Stimulated activated CD8-positive, alpha-beta memory T cell treated with anti-CD3 and anti-CD28 coated beads, Interleukin-12 subunit alpha, Interleukin-12 subunit beta, amount 100 ng/mL, for 24 hours (primary cell): Measurements from ENCODE around the gene TMPRSS6.

Experiments used
- DNase-seq: peaks from one replicate; pipeline ENCODE4 v3.0.0-alpha.2; 2020; ENCODE audit errors: extremely low read depth

Gene TMPRSS6

DNA sequence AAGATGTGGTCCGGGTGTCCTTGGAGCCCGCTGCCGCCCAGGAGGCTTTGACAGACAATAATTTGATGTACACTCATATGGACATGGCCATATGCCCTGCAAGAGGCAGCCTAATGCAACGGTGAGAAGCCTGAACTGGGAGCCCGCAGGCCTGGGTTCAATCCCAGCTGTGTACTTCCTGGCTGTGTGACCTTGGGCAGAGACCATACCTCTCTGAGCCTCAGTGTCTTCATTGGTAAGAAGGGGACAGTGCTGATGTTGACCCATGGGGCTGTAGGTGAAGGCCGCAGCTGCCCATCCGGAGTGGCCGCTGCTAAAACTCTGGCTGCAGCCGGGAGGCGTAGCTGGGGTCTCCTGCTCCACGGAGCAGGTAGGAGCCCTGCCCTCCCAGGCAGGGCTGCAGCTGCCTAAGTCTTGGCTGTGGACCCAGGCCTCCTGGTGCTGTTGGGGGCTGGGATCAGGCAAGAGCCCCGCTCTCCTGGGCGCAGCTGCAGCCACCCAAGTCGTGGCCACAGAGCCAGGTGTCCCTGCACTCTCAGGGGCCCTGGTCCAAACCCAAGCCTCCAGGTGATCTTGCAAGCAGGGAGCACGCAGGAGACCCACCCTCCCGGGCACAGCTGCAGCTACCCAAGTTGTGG lies 31.3 kb upstream of the TMPRSS6 start:
- DNase-seq = no peak

DNA sequence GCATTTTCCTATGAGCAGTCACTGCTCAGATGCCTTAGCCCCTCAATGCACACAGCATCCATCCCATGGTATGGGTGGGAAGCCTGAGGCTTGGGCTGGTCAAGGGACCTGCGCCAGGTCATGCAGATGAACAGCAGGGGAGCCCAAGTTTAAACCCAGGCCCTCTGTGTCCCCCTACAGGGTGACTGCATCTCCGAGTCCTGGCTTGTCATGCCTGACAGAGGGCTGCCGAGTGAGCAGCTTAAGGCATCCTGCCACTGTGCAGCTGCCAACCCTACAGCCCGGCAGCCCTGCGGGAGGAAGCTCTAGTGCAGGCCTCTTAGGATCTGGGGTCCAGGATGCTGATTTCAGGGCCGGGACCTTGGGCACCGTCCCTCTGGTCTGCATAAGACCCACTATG lies 30.2 kb upstream of the TMPRSS6 start:
- no peak for DNase-seq

DNA sequence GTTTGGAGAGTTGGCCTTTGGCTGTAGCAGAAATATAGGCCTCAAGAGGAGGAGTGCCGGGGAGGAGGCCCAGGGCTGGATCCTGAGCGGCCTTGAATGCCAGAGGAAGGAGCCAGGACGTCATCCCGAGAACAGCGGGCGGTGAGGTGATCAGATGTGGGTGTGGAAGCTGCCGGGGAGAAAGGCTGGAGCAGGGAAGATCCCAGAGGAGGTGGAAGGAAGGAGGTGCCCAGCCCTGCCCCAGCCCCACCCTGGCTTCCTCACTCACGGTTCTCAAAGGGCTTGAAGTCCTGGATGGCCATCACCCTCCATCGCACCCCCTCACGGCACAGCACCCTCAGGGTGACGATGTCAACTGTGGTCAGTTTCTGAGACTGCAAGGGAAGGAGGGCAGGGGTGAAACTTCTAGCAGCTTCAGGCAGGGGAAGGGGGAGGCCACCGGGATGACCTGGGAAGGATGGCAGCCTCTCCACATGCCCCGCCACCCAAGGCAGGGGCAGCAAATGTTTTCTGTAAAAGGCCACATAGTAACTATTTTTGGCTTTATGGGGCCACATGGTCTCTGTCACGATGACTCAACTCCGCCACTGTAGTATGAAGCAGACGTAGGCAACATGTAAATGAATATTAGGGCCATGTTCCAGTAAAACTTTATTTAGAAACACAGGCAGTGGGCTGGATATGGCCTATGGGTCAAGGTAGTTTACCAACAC lies 29.5 kb upstream of the TMPRSS6 start:
- DNase-seq = no peak

DNA sequence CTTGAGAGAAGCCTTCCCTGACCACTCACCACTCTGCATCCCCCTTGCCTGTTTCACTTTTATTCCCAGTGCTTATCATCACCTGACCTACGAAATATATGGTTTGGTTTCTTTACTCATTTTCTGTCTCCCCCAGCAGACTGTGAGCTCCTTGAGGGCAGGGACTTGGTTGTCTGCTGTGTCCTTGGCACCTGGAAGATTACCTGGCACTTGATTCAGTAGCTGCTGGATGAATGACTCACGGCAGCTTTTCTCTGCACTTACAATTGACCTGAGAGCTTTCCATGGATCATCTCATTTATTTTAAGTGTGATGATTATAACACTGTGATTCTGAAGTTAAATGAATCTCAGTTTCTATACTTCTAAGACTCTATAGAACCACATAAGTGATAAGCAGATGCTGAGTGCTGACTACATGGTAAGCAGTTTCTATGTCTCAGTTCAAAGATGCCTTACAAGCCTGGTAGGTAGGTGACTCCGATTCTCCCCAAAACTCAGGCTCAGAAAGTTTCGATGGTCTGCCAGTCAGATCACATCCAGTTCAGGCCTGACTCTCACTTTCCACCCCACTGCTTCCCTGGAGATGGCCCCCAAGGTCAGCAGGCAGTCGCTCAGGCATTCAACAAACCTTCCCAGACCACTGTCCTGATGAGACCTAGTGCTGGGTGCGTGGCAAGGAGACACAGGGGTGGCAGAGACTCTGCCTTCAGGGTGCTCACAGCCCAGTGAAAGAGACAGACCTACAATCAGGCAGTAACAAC lies 28.6 kb upstream of the TMPRSS6 start:
- no peak for DNase-seq

DNA sequence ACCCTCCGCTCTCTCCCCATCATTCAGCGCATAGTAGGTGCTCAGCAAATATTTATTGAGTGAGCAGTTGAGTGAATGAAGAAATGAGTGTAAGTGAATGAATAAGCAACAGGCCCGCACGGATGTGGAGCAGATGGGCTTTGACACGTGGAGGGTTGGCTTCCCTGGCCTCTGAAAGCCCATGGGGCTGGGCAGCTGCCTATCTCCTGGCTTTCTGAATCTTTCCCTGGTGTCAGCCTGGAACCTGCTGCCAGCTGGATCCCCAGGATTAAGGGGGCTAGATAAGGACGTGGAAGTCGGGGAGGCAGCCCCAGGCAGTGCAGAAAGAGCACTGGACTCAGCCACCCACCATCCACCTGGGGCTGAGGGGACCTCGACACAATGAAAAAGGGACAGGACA lies 27.6 kb upstream of the TMPRSS6 start:
- no peak for DNase-seq

DNA sequence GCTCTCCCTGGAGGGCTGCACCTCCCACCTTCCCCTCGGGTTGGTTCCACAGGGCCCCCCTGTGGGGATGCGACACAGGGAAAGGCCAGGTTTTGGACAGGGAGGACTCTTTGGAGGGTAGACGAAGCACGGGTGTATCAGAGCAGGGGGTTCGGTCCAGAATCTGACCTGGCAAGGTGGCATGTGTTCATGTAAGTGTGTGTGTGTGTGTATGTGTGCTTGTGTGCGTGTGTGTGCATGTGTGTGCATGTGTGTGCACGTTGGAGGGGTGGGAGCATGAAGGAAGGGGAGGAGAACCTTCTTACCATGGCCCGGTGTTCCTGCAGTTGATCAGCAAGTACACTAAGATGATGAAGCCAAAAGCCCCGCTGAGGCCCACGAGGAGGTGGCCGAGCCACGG lies 25.5 kb upstream of the TMPRSS6 start:
- no peak for DNase-seq

DNA sequence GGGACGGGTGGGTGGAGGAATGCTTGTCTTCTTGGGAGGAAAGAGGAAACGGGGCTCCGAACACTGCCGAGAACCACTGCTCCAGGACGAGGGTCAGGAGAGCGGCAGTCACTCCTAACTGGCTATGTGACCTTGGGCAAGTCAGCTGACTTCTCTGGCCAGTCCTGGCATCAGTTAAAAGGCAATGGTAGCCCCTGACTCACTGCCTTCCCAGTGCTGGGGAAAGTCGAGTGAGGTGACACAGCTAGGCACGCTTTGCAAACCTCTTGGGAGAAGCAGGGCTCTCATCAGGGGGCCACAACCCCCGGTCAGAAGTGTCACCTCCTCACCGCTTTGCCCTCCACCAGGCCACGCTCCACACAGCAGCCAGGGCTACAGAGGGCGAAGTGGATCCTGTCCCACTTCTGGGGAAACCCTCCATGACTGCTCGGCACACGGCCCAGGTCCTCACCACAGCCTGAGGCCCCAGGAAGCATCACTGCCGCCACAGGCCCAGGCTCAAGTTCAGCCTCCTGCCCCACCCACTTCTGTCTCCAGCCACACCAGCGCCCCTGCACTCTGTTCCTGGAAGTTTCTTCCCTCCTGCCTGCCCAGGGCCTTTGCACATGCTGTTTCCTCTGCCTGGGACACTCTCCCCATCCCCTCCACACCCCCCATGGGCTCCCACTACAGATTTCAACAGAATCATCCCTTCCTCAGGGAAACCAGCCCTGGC lies 23.9 kb upstream of the TMPRSS6 start:
- DNase-seq = no peak

DNA sequence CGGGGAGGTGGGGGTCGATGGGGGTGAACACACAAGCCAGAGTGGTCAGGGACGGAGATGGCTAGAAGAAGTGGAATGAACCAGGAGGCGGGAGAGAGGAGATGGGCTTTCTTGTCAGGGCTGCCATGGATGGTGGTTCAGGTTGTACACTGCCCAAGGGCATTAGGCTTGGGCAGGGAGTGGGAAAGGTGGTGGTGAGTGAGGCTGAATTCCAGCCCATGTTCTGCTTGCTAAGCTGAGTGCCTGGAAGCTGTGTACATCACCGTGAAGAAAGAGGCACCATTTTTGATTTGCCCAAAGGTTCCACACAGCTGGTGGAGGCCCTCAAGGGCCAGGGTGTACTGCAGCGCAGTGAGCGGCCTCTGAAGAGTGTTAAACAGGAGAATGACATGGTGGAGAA lies 23.3 kb upstream of the TMPRSS6 start:
- DNase-seq = no peak

DNA sequence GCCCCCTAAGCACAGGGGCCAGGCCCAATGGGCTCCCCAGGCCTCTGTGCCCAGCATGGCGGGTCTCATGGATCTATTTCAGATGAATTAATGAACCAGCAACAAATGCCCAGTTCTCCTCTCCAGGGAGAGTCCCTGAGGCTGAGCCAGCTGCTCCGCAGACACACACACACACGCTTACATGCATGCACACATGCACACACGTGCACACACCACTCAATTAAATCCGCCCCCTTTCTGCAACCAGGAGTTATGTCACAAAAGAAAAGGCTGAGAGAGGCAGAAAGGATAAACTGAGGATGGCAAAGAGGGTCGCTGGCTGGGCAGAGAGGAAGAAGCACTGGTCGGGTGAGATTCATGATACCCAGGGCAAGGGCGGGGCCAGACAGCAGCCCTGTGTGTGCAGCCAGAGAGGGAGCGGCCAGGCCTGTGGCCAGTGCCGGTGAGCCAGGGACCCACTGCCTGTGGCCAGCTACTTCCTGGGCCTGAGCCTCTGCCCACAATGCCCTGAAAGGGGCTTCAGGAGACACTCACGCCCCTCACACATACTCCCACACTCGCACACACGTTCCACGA lies 20.4 kb upstream of the TMPRSS6 start:
- no peak for DNase-seq

DNA sequence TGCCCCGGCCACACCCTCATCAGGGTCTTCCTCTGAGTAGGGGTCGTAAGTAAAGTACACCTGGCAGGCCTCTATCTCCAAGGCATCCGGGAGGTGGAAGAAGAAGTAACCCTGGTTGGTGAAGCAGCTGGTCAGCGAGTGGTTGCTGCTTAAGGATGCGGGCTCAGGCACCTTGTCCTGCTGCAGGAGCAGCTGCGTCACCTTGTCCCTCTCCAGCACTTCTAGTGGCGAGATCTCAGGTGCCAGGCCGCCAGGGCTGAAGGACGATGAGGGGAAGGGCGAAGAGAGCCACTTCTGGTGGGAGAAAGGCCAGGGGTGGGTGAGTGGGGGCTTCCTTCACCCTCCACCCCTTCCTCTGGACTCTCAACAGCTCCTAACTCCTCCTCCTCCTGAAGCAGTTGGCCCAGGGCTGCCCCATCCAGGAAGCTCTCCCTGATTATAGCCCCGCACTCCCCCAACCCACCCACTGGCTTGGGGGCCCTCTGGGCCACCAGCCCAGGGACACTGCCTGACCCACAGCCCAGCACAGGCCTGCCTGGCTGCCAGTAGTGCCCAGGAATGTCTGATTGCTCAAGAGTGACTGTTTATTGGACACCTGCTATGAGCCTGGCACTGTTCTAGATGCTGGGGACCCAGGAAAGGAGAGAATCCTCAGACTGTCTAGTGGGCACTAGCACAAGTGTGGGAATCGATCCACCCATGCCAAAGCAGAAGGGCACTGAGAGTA lies 19.2 kb upstream of the TMPRSS6 start:
- no peak for DNase-seq

DNA sequence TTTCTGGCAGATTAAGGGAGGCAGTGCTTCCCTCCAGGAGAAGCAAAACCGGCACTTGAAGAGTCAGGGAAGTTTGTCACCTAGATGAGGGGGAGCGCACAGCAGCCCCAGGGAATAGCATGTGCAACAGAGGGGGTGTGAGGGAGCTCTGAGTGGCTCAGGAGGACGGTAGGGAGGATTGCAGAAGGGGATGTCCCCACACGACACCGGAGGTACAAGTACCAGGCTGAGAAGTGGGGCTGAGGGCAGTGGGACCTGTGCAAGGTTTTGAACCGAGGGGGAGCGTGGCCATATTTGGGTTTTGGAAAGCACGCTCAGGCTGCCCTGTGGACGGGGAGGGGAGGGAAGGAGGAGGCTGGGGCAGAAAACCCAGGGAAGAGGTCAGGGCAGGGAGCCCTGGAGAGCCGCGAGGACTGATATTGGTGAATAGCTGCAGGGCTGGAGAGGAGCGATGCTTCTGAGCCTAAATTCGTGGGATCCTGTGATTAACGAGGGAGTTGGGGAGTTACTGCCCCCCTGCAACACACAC lies 17.9 kb upstream of the TMPRSS6 start:
- no peak for DNase-seq

DNA sequence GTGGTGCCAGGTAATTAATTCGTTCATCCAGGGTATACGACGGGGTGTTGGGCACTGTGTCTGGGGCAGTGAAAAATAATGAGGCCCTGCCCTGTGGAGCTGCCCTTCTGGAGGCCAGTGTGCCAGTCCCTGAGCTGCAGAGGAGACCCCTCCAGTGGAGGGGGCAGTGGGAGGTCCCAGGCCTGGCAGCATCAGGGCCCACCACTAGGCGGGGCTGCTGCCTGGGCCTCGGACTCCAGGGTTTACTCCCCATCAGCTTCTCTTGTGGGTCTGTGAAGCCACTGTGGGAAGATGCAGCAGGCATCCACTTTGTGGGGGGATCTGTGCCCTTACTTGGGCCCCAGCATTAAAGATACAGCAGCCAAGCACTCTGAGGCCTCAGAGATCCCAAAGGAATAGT lies 17.4 kb upstream of the TMPRSS6 start:
- DNase-seq = no peak

DNA sequence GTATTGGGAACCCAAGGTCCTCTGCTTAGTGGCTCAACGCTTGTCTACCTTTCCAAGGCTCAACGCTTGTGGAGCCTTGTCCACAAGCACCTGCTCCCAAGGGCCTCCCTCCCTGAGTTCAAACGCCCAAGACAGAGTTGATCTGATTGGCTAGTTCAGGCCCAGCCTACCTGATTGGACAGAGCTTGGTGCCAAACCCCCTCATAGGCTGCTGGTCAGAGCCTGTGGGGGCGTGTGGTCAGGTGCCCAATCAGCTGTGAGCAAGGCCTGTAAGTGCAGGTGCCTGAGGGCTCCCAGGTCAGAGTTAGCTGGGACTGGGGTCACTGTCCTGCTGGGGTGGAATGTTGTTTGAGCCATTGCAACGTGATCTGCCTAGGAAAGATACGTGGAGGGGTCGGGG lies 16.9 kb upstream of the TMPRSS6 start:
- DNase-seq = no peak

DNA sequence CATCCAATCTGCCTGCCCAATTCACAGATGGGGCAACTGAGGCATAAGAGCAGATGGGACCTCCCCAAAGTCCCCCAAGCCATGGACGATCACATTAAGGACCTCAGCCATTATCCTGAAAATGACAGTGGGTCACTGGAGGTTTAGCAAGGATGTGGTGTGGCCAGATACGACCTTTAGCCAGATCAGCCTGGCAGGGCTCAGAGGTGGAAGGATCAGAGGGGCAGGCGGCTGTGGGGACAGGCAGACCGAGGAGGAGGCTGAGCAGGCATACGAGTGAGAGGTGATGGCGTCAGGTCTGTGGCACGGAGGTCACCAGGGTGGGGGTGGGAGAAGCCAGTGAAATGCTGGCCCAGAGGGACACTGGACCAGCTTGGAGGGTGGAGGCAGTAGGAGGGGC lies 14.1 kb upstream of the TMPRSS6 start:
- DNase-seq = no peak

DNA sequence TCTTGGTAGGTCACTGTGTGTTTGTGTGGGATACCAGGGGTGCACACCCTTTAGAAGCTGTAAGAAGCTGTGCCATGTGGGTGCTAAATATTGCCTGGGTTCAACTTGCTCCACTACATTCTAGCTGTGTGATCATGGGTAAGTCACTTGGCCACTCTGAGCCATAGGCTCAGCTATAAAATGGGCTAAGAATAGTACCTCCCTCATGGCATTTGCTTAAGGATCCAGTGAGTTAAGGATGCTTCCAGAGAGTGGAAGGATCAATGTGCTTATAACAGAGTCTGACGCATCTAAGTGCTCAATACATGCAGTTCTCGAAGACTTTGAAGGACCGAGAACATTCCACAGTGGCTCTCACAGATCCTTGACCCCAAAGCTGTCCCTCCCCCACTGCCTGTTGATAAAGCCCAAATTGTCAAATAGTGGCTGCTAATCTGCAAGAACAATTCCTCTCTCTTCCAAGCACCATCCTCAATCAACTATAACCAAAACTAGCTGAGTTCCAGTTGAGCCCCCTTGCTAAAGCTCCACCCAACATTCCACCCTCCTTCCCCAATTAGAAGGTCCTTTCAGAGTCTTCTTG lies 13.2 kb upstream of the TMPRSS6 start:
- DNase-seq = no peak

DNA sequence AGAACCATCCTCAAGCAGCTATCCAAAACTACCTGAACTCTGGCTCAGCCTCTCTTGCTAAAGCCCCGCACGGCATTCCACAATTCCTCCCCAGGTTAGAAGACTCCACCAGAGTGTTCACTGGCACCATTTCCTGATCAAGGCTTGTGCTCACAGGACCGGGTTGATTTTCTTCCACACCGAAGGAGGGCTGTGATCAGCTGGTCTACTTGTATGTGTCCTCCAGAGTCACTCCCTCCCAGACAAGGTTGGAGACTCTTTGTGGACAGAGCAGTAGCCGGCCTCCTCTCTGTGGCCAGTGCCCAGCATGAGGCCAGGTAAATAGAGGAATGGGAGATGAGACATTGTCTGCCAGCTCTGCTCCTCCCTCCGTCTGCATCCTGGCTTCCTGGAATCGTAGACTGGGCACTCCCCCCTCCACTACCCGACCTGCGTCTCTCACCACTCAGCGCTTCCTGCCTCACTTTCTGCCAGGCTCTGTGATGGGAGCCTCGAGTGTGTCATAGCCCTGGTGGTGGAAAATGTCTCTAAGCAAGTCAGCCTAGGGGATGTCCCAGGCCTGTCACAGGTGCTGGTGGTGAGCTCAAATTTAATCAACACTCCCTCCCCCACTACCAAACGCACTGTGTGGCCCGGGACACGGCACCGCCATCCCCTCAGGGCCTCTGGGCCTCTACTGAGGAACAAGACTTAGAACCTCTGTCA lies 12.5 kb upstream of the TMPRSS6 start:
- DNase-seq = peak; percentile 82

DNA sequence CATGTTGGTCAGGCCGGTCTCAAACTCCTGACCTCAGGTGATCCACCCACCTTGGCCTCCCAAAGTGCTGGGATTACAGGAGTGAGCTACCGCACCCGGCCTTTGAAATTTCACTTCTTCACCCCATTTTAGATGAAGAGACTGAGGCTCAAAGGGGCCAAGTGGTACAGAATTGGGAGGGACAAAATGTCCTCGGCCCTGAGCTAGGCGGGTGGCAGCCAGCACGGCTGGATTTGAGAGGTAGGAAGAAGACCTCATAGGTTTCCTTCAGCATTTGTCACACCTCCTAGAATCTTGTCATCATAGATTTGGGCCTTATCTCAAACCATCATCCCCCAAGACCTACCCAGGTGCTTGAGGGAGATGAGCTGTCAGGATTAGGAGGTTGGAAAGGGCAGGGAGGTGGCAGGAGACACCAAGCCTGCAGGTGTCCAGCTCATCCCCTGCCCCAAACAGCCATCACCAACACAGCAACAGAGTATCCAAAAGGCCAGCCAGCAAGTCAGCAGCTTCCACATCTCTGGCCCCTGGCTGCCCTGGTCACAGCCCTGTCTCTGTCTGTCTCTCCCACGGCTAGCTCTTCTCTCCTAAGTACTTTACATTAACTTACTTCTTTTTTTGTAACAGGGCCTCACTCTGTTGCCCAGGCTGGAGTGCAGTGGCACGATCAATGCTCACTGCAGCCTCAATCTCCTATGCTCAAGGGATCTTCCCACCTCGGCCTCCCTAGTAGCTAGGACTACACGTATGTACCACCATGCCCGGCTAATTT lies 11.2 kb upstream of the TMPRSS6 start:
- DNase-seq = no peak

DNA sequence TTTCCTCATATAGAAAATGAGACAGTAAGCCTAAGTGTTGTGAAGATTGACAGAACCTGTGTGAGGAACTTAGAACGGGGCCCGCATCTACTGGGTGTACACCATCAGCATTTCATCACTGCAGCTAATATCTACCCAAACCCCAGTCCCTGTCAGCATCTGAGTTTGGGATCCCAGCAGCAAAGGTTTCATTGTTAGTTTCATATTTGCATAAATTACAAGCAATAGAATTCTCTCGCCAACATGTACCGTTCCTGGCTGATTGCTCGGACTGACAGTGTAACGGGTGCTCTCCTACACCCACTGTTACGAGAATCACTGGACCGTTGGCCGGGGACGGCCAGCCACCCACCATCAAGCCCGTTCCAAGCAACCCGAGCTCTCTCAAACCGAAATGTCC lies 10.4 kb upstream of the TMPRSS6 start:
- DNase-seq = no peak

DNA sequence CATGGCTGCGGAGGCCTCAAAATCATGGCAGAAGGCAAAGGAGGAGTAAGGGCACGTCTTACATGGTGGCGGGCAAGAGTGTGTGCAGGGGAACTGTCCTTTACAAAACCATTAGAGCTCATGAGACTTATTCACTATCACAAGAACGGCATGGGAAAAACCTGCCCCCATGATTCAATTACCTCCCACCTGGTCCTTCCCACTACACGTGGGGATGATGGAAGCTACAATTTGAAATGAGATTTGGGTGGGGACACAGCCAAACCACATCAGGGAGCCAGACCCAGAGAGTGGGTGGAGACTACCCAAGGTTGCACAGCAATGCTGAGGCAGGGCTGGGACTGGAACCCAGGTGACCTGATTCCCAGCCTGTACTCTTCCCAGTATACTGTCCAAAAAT lies 8.6 kb upstream of the TMPRSS6 start:
- no peak for DNase-seq
